HFFc6 (cell line): ENCODE results near the gene PRICKLE2. TPM values are rescaled to one million over a fixed set of nuclear protein-coding genes. Genes with fewer than 3 reads are reported as not detected.
A peak's percentile ranks its signal among the peaks of the same experiment; 100 is the strongest.

Experiments
- DNase-seq: peaks from one replicate; pipeline ENCODE4 v3.0.0-alpha.2; 2018
- H3K27ac Mint-ChIP-seq: 2 replicates; pipeline ENCODE4 v1.8.0; 2020; ENCODE audit warnings: mild to moderate bottlenecking, mixed read lengths
- H3K27me3 Mint-ChIP-seq: 2 replicates; pipeline ENCODE4 v1.8.0; 2021; ENCODE audit warnings: mild to moderate bottlenecking, moderate library complexity, mixed read lengths; ENCODE audit not compliant: insufficient read depth
- H3K36me3 Mint-ChIP-seq: 2 replicates; pipeline ENCODE4 v1.8.0; 2021; ENCODE audit warnings: low read depth, mixed read lengths
- H3K4me1 Mint-ChIP-seq: 2 replicates; pipeline ENCODE4 v1.8.0; 2020; ENCODE audit warnings: low read depth, mixed read lengths
- H3K4me3 Mint-ChIP-seq: 2 replicates; pipeline ENCODE4 v1.8.0; 2020; ENCODE audit warnings: mild to moderate bottlenecking, moderate library complexity, mixed read lengths
- H3K9me3 Mint-ChIP-seq: 2 replicates; pipeline ENCODE4 v1.8.0; 2020; ENCODE audit warnings: mild to moderate bottlenecking, mixed read lengths
- CTCF ChIP-seq: fragments of 200-600 bp; sonication (generic); IDR thresholded peaks from 2 replicates; pipeline ENCODE4 v1.5.0; 2021; ENCODE audit warnings: antibody characterized with exemption, mild to moderate bottlenecking
- total RNA-seq, 6 experiments: library from RNA; stranded (reverse); fragmentation: NEBNext Ultra II Directional; extraction: Animal tissue kit (Norgen Biotek cat#: 25700); gene quantifications; 2 replicates in 1 of 6; 3 replicates in 5 of 6; pipeline ENCODE4 v1.2.3, GENCODE V29; 2021

Gene PRICKLE2
- total RNA-seq, 6 experiments from 2014 or later: 14.0 to 21.7 (median 18.4) TPM

DNA sequence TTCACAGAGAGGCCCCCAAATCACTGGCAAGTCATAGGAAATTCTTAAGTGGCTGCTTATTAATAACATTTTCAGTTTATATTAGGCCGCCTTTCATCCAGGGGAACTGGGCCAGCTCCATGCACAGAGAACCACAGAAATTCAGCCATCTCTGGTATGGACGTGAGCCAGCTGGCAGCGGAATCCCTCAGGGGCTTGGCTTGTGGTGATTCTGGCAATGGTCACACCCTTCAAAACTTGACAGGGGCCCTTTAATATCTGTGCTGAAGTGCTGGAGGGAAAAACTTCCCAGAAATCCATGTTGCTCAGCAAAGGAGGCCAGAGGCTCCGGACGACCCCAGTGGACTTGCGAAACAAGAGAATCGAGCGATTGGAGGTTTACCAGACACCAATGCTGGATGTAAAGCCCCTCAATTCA lies 11.3 kb downstream of the PRICKLE2 start:
- peaks cover 7% of the 10 kb centered on the region for H3K36me3 Mint-ChIP-seq
- DNase-seq: peak; percentile 49
- TF ChIP-seq CTCF: no peak
- H3K27ac Mint-ChIP-seq: peak overlapping the region; percentile 96
- peaks cover 49% of the 10 kb centered on the region for H3K4me1 Mint-ChIP-seq
- H3K4me3 Mint-ChIP-seq: peak overlapping the region; percentile 84
- H3K9me3 Mint-ChIP-seq: no peaks in the 10 kb centered on the region
- no peaks in the 10 kb centered on the region for H3K27me3 Mint-ChIP-seq

DNA sequence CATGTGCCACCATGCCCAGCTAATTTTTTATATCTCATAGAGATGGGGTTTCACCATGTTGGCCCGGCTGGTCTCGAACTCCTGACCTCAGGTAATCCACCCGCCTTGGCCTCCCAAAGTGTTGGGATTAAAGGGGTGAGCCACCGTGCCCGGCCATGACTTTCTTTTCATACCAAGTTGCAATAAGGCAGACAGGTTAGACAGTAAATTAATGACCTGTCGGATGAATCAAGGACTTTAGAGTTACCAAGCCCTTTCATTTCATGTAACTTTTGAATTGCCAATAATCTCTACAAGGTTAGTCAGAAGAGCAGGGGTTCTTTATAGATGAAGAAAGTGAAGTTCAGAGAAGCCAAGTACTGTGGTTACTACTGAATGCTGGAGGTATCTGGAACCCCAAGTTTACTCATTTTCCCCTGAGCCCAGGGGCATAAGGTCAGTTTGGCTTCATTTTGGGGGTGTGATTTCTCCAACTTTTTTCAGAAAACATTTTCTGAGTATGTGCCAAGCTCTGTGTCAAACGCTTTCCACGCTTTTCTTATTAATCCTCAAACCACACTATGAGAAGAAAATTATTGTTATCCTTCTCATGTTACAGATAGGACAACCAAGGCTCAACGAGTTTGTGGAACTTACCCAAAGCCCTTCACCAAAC lies 11.9 kb downstream of the PRICKLE2 start:
- H3K27ac Mint-ChIP-seq: peak overlapping the region; percentile 96
- DNase-seq: no peak
- no peaks in the 10 kb centered on the region for H3K9me3 Mint-ChIP-seq
- peak overlapping the region; percentile 84 for H3K4me3 Mint-ChIP-seq
- peaks cover 7% of the 10 kb centered on the region for H3K36me3 Mint-ChIP-seq
- H3K27me3 Mint-ChIP-seq: no peaks in the 10 kb centered on the region
- TF ChIP-seq CTCF: no peak
- H3K4me1 Mint-ChIP-seq: peaks cover 47% of the 10 kb centered on the region

DNA sequence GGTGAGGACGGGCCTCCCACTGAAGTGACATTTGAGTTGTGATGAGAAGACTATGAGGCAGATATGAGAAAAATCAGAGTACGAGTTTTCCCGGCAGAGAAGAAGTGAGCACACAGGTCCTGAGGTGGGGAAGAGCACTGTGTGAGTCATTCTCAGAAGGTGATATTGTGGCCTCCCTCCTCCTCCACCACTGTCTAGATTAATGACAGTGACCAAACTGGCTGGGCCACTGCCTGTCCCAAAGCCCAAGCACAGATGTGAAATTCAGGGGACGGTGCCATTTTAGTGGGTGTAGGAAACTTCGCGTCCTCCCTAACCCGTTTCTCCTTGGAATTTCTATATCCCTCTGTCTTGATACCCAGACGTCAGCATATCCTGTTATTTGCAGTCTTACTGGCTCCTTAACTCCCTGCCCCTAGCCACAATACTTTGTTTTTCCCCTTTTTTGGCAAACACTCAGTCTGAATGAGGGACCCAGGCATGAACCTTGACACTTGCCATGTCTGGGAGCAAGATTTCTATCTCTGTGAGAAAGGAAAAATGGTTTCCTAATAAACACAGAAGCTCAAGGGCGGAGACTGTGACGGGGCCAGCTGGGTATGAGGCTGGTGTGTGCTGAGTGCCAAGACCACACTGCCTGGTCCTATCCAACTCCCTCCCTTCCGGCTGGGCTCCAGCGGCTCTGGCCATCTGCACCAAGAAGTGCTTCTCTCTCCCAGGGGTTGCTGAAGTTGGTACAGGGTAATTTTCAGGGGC lies 15.2 kb downstream of the PRICKLE2 start:
- H3K4me3 Mint-ChIP-seq: no peak overlapping the region
- peaks cover 39% of the 10 kb centered on the region for H3K4me1 Mint-ChIP-seq
- no peaks in the 10 kb centered on the region for H3K9me3 Mint-ChIP-seq
- H3K27me3 Mint-ChIP-seq: no peaks in the 10 kb centered on the region
- no peak overlapping the region for H3K27ac Mint-ChIP-seq
- H3K36me3 Mint-ChIP-seq: peaks cover 11% of the 10 kb centered on the region
- no peak for TF ChIP-seq CTCF
- DNase-seq: no peak

- peaks cover 15% of the 10 kb centered on the region for H3K36me3 Mint-ChIP-seq
- H3K9me3 Mint-ChIP-seq: no peaks in the 10 kb centered on the region
- DNase-seq: no peak
- H3K4me3 Mint-ChIP-seq: no peak overlapping the region
- no peaks in the 10 kb centered on the region for H3K27me3 Mint-ChIP-seq
- peak overlapping the region; percentile 75 for H3K27ac Mint-ChIP-seq
- H3K4me1 Mint-ChIP-seq: peaks cover 41% of the 10 kb centered on the region
- no peak for TF ChIP-seq CTCF
Observed at GRCh38 chr3:64207289-64208080, 17.8 kb downstream of the PRICKLE2 start.

DNA sequence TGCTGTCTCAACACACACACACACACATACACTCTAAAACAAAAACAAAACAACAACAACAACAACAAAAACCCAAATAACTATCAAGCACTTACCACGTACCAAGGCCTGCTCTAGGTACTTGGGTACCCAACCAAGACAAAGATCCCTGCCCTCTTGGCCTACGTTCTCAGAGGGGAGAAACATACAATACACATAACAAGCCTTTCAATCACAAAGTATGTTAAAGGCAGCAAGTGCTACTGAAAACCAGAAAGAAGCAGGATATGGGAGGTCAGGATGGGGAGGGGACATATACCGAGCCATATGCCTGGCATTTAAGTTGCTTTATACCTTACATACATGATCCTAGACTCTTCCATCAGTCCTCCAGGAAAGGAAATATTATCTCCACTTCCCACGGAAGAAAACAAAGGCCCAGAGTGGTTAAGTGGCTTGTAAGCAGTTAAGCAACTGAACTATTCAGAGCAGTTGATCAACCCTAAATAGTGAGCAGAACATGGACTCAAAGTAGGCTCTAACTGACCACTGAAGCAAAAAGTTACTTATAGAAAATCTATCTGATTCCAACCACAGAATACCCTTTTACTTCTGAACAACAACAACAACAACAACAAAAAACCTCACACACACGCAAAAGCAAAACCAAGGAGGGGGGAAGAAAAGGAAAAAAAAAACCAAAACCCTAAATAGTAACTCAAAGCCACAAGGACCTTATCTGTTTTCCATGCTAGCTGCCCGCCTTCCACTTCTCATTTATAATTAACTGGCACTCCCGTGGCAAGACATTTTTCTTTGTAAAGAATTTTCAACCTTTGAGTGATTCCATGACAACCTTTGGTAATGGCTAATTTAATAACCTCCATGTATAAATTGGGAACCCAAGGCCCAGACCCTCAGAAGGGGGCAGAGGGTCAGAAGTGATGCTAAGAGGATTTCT lies 21.0 kb downstream of the PRICKLE2 start:
- Mint-ChIP-seq H3K4me1 (peaks cover 52% of the 10 kb centered on the region), H3K9me3 (no peaks in the 10 kb centered on the region), H3K27ac (no peak overlapping the region), H3K4me3 (no peak overlapping the region), H3K36me3 (peaks cover 8% of the 10 kb centered on the region), H3K27me3 (0 out of 2 replicates have a peak, but pooled peaks cover 2% of the 10 kb centered on the region)
- DNase-seq: no peak
- no peak for TF ChIP-seq CTCF
